HG03196 (cell line): ENCODE results near the gene FA2H.

ENCODE experiments used
- ATAC-seq: cut with Tn5 transposase; IDR thresholded peaks from one replicate; pipeline ENCODE4 v1.9.1; 2021; ENCODE audit not compliant: unreplicated experiment

FA2H gene

DNA sequence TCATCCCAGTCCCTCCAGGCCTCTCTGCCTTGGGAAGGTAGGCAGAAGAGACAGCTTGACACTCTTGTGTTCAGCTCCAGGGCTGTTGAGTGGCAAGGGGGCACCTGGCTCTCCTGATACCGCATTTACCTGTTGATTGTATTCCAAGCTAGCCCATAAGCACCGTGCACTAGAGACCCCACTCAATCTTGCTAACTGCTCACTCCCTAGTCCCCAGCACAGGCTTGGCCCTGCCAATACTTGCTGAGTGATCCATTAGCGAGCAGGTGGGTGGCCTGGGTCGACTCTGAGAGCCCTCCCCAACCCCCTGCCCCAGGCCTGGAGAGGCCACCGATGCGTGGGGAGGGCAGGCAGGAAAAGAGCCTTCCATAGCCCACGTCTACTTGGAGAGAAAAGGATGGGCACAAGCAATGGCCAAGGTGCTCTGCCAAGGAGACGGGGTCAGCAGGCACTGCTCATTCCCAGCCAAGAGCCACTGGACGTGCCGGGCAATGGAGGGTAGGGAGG is 29.5 kb downstream of the FA2H start:
- no peak for ATAC-seq

GRCh38 chr16:74744566-74744965 is 30.1 kb downstream of the FA2H start:
- ATAC-seq = no peak

GRCh38 chr16:74743668-74744299 is 30.8 kb downstream of the FA2H start:
- ATAC-seq = no peak

DNA sequence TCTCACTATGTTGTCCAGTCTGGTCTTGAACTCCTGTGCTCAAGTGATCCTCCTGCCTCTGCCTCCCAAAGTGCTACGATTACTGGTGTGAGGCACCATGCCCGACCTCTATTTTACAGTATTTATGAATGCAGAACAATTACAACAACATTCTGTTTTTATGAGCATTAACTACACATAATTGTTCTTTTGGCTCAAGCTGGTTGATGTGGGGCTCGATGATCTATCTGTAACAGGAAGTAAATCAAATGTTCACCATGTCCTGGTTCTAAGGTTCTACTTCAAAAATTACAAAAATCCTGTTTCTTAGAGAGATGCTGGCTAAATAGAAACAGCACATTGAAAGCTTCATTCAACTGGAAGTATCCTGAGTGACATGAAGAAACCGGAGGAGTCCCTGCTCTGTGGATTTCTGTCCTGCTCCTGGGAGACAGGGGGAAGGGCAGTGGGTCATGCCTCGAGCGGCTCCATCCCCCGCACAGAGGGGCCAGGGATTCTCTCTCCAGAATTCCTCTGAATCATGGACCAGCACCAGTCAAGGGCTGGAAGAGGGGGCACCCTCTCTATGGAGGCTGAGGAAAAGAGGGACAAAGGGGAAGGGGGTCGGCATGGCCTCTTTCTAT is 31.5 kb downstream of the FA2H start:
- ATAC-seq = no peak

- ATAC-seq = no peak
These were observed 32.6 kb downstream of the FA2H start for GRCh38 chr16:74742051-74742481.

GRCh38 chr16:74740795-74741304 is 33.8 kb downstream of the FA2H start:
- ATAC-seq = no peak

- ATAC-seq = no peak
These were observed 35.3 kb downstream of the FA2H start for GRCh38 chr16:74739275-74739674.

DNA sequence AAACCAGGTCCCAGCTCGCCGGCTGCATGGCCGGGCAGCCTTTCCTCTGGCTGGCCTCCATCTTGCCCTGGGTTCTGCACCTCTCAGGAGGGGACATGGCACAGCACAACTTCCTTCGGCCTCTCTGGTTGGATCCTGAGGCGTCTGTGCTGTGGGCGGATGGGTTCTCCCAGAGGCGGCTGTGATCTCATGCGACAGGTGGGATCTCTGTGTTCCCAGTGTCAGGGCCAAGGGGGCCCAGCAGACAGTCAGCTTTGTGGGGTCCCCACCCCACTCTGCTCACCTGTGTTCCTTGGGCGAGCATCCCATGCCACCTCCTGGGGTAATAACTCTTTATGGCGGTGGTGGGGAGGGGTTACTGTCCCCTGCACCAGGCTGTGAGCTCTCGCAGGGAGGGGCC is 35.8 kb downstream of the FA2H start:
- no peak for ATAC-seq

GRCh38 chr16:74738113-74738541 is 36.5 kb downstream of the FA2H start:
- no peak for ATAC-seq

DNA sequence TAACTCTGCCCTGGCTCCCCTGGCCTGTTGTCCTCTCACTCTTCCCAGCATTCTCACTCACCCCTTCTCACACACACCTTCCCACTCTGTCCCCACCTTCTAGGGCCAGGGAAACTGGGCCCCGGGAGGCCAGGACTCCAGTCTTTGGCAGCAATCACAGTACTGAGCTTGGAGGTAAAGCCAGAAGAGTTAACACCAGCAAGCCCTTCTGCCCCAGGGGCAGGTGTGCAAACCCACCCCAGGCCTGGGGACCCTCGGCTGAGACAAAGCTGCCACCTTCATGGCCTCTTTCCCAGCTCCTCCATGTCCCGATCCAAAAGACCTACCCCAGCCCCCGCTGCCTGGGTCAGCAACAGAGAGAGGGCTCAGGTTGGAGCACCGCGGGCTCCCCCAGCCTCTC is 37.1 kb downstream of the FA2H start:
- ATAC-seq = no peak

DNA sequence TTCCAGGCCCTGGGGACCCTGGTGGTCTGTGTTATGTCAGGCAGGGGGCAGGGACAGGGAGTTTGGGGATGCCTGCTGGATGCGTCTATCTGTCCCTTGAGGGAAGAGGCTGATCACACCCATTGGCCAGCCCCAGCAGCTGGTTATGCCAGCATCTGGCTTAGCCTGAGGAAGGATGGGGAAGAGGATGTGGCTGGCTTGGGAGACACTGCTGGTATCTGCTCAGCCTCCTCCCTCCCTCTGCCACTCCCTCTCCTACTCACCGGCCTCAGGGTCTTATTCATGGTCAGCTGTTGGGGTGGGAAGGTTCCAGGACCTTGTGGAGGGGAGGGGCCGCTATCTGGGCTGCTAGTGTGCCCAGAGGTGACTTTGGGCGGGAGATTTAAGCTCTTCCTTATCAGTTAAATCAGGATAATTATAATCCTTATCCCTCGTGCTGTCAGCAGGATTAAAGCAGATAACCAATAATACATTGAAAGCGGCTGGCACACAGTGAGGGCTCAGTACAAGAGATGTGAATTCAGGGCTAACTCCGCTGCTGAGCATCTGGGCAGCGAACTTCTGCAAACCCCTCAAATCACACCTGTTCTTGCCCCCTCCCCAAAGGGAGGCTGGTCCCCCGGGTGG is 38.0 kb downstream of the FA2H start:
- ATAC-seq = no peak

DNA sequence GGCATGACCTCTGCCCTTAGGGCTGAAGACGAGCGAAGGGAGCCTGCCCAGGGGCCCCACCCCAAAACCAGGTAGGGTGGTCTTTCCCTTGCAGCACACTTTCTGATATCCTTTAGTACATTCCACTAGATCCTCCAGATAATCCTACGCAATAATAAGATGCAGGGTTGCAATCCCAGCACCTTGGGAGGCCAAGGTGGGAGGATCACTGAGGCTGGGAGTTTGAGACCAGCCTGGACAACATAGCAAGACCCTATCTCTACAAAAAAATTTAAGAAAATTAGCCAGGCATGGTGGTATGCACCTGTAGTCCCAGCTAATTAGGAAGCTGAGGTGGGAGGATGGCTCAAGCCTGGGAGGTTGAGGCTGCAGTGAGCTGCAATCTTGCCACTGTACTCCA is 39.1 kb downstream of the FA2H start:
- no peak for ATAC-seq

DNA sequence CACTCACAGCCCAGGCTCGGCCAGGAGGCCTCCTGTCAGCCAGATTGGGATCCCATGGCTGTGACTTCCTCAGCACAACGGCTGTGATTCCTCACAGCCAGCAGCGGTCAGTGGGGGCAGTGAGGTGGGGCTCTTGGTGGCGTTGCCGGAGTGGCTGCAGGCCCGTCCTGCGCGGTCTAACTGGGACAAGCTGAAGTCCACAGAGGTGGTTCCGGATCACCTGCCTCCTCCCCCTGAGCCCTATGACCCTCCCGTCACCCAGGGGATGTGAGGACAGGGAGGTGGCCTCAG is 39.5 kb downstream of the FA2H start:
- no peak for ATAC-seq

DNA sequence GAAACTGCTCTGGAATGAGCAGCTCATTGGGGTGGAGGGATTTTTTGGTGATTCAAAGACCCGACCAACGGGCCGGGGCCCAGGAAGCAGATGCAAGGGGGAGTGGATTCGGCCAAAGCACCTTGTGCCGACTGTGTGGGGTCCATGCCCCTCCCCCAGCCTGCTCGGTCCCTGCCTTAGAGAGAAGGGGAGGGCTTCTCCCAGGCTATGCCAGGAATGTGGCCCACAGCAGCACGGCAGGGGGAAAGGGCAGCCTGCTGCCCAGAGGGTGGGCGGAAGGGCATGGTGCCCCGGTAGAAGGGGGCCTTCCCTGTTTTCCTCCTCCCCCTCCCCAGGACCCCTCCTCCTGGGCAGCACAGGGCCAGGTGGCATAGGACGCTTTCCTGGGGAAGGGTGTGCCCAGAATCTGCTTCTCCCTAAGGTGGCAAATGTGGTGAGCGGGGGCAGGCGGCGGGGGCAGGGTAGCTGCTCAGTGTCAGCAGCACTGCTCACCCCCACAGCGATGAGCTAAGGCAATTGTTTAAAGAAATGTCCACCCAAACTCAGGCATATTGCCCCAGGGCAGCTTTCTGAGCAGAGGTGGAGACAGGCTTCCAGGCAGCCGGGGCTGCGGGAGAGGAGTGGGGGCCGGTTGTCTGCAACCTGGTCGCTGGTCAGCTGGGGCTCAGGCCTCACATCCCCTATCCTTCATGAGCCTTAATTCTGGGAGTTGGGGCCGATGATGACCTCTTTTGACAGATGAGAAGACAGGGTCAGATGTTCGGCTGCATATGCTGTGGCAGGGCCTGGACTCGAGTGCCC is 40.1 kb downstream of the FA2H start:
- ATAC-seq = no peak

DNA sequence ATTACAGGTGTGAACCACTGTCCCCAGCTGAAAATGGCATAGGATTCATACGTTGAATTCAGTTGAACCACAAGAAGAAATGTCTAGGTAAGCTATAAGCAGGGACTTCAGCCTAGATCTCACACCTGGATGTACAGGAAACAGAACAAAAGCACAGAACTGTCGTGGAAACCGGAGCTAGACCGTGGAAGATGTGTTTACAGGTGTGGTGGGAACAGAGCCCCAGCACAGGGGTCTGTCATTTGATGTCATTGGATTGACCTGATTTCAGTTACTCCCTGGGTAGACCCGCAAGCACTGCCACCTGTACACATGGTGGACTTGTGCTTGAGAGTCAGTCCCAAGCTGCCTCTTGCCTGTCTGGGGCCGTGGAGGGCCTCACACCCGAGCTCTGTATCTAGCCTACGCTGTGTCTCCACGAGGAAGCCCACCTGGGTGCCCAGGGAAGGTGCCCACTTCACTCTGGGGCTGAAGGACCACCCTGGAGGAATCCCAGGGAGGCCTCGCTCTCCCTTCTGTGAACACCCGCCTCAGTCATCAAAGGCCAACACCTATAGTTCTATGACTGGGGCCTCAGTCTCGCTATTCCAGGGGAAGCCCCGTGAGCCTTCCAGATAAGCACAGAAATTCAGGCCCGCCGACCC is 41.8 kb downstream of the FA2H start:
- ATAC-seq = no peak

DNA sequence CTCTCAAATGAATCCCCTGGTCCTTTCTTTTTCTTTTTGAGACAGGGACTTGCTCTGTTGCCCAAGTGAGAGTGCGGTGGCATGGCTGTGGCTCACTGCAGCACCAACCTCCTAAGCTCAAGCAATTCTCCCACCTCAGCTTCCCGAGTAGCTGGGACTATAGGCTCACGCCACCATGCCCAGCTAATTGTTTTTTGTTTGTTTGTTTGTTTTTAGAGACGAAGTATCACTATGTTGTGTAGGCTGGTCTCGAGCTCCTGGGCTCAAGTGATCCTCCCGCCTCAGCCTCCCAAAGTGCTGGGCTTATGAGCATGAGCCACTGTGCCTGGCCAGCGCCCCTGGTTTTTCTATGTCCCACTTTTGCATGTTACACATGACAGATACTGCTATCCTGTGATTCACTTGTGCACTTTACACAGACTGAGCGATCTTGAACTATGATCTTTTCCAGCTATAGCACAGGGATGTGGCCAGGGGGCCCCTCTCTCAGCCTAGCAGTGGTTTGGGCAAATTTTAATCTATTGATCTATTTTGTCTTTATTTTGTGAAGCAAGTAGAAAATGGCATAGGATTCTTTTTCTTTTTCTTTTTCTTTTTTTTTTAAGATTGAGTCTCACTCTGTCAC is 42.7 kb downstream of the FA2H start:
- ATAC-seq = no peak

GRCh38 chr16:74729783-74730683 is 44.6 kb downstream of the FA2H start:
- ATAC-seq = no peak

- ATAC-seq = no peak
These were observed 46.7 kb downstream of the FA2H start for GRCh38 chr16:74727903-74728302.

DNA sequence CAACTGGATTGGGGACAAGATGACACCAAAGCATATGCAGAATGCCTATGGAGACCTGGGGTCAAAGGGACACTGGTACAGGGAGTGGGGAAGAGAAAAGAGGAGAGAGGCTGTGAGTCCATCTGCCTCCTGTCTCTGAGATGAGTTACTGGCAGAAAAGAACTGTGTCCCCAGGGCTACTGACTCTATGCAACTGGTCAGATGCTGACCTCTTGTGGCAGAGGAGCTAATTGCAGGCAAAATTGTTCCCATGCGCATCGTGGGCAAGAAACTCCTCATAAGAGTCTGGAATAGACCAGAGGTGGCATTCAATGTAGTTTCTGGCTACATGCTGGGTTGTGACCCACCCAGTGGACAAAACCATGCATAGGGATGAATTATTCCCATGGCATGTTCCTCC is 47.9 kb downstream of the FA2H start:
- no peak for ATAC-seq
